ENCODE measurements around the gene EOLA2.

- TF ChIP-seq USF2 (IDR thresholded peaks at IDR 0.05; ENCODE audit: low read length) (no peak), POLR2AphosphoS5 (IDR thresholded peaks at IDR 0.05; ENCODE audit: low read depth, low read length) (no peak), ZNF274 (IDR thresholded peaks at IDR 0.05; ENCODE audit: borderline replicate concordance, extremely low read depth, low read length) (no peak), CTCF (IDR thresholded peaks at IDR 0.05; ENCODE audit: control extremely low read depth in 1 of 3, insufficient read depth in 1 of 3, low read depth in 1 of 3, low read length in 3 of 3) (no peak), EZH2 (IDR thresholded peaks at IDR 0.05; ENCODE audit: low read depth, low read length, severe bottlenecking) (no peak), BRCA1 (IDR thresholded peaks at IDR 0.05; ENCODE audit: low read depth, low read length) (no peak)
These were observed 342 bp downstream of the EOLA2 start for GRCh38 chrX:149937871-149938426.
